Tibial nerve (tissue), 4 donors: ENCODE results near the gene YDJC.

Experiments used
- EP300 ChIP-seq, 2 donors: sonication (generic); formaldehyde crosslinking; IDR thresholded peaks; one replicate each; pipeline ENCODE4 v1.6.1; 2017; ENCODE audit warnings: antibody characterized with exemption in 2 of 2, mild to moderate bottlenecking in 1 of 2
- POLR2A ChIP-seq, 2 donors: fragments of 450-650 bp; IDR thresholded peaks; one replicate each; pipeline ENCODE4 v1.6.1; 2017; ENCODE audit warnings: antibody characterized with exemption in 2 of 2, mild to moderate bottlenecking in 2 of 2, moderate library complexity in 2 of 2
- TF ChIP-seq, protein P1 (sequence below), 5 experiments: fragments of 200-600 bp in 3 of 5; fragments of 450-650 bp in 2 of 5; sonication (generic) in 3 of 5; IDR thresholded peaks; one replicate each; pipeline ENCODE4 v1.5.1; 2016 to 2019; ENCODE audit warnings: antibody characterized with exemption in 5 of 5, mild to moderate bottlenecking in 3 of 5, moderate library complexity in 2 of 5

DNA sequence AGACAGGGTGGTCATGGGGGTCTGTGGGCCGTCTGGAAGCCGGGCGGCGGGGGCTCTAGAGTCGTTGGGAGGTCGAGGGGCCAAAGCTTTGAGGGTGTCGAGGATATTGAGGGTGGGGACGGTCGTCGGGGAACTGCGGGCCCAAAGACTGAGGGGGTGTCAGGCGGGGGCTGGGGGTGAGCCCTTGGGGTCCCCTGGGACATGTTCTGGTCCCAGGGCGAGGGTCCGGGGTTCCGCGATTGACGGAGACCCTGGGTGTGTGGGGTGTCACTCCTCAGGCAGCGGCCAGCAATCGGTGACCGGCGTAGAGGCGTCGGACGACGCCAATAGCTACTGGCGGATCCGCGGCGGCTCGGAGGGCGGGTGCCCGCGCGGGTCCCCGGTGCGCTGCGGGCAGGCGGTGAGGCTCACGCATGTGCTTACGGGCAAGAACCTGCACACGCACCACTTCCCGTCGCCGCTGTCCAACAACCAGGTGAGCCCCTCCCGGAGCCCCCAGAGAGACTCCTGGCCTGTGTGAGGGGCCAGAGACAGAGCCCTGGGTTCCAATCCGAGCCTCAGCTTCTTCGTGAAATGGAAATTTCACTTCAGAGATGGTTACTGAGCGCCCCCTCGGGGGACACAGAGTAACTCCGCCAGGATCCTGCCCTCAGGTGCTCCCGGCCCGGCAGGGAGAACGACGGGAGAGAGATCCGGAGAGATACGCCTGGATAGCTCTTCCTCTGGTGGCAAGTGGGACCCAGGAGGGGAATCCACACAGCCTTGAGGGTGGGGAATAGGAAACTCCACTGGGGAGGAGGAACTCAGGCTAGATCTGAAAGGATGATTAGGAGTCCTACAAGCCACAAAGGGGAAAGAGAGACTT lies 13.0 kb upstream of the YDJC start:
- no peak for TF ChIP-seq POLR2A (IDR thresholded peaks at IDR 0.05)
- TF ChIP-seq, protein P1, sequence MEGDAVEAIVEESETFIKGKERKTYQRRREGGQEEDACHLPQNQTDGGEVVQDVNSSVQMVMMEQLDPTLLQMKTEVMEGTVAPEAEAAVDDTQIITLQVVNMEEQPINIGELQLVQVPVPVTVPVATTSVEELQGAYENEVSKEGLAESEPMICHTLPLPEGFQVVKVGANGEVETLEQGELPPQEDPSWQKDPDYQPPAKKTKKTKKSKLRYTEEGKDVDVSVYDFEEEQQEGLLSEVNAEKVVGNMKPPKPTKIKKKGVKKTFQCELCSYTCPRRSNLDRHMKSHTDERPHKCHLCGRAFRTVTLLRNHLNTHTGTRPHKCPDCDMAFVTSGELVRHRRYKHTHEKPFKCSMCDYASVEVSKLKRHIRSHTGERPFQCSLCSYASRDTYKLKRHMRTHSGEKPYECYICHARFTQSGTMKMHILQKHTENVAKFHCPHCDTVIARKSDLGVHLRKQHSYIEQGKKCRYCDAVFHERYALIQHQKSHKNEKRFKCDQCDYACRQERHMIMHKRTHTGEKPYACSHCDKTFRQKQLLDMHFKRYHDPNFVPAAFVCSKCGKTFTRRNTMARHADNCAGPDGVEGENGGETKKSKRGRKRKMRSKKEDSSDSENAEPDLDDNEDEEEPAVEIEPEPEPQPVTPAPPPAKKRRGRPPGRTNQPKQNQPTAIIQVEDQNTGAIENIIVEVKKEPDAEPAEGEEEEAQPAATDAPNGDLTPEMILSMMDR (IDR thresholded peaks at IDR 0.05): peak; percentile 34 to 52 (median 40)
- no peak for TF ChIP-seq EP300 (IDR thresholded peaks at IDR 0.05)
